ENCODE results near the gene OGT.

Gene OGT

GRCh38 chrX:71541210-71542022 lies 8.5 kb downstream of the OGT start:
- peak overlapping the region; percentile 65 for H3K4me2 ChIP-seq (ENCODE audit: low read length)

GRCh38 chrX:71542411-71542810 lies 9.5 kb downstream of the OGT start:
- peaks cover 10% of the 10 kb centered on the region; the same call in 1 of the 2 replicates for H3F3A ChIP-seq (ENCODE audit: control insufficient read depth, insufficient read depth)
- H3K36me3 ChIP-seq (ENCODE audit: control insufficient read depth, low read length): peaks cover 87% of the 10 kb centered on the region
- TF ChIP-seq CTCF (IDR thresholded peaks at IDR 0.05; ENCODE audit: low read depth, low read length, poor library complexity, severe bottlenecking) (no peak), EZH2phosphoT487 (IDR thresholded peaks at IDR 0.05; ENCODE audit: borderline replicate concordance, low read length) (no peak)
- H3K79me2 ChIP-seq (ENCODE audit: control insufficient read depth, low read length): peaks cover 96% of the 10 kb centered on the region
- H3K4me1 ChIP-seq (ENCODE audit: control insufficient read depth, low read length): peaks cover 50% of the 10 kb centered on the region
- H3K27me3 ChIP-seq (ENCODE audit: control insufficient read depth, low read length): no peaks in the 10 kb centered on the region
- H3K9me2 ChIP-seq (replicated peaks; ENCODE audit: control insufficient read depth, low read length): no peaks in the 10 kb centered on the region
- H3K27ac ChIP-seq (ENCODE audit: low read depth, low read length): no peak overlapping the region
- no peaks in the 10 kb centered on the region for H3K9me3 ChIP-seq (ENCODE audit: control insufficient read depth, insufficient read depth, low read length)
- H4K20me1 ChIP-seq (ENCODE audit: control insufficient read depth, insufficient read depth, low read depth, low read length): peaks cover 18% of the 10 kb centered on the region
- no peak overlapping the region for H3K4me3 ChIP-seq (ENCODE audit: low read length)
- no peak overlapping the region for H3K4me2 ChIP-seq (ENCODE audit: low read length)

More at GRCh38 chrX:71541210-71542022, 8.5 kb downstream of the OGT start:
- H3K4me3 ChIP-seq (ENCODE audit: low read length): peak overlapping the region; percentile 50
- peak overlapping the region; percentile 62 for H3K27ac ChIP-seq (ENCODE audit: low read depth, low read length)
- H3K4me1 ChIP-seq (ENCODE audit: control insufficient read depth, low read length): peaks cover 53% of the 10 kb centered on the region
- H3K36me3 ChIP-seq (ENCODE audit: control insufficient read depth, low read length): peaks cover 82% of the 10 kb centered on the region
- no peaks in the 10 kb centered on the region for H3K9me2 ChIP-seq (replicated peaks; ENCODE audit: control insufficient read depth, low read length)
- H3K9me3 ChIP-seq (ENCODE audit: control insufficient read depth, insufficient read depth, low read length): no peaks in the 10 kb centered on the region
- peaks cover 97% of the 10 kb centered on the region for H3K79me2 ChIP-seq (ENCODE audit: control insufficient read depth, low read length)
- TF ChIP-seq CTCF (IDR thresholded peaks at IDR 0.05; ENCODE audit: low read depth, low read length, poor library complexity, severe bottlenecking): no peak
- no peak for TF ChIP-seq EZH2phosphoT487 (IDR thresholded peaks at IDR 0.05; ENCODE audit: borderline replicate concordance, low read length)
- H3K27me3 ChIP-seq (ENCODE audit: control insufficient read depth, low read length): no peaks in the 10 kb centered on the region
- H4K20me1 ChIP-seq (ENCODE audit: control insufficient read depth, insufficient read depth, low read depth, low read length): peaks cover 18% of the 10 kb centered on the region
- peaks cover 10% of the 10 kb centered on the region; the same call in 1 of the 2 replicates for H3F3A ChIP-seq (ENCODE audit: control insufficient read depth, insufficient read depth)

DNA sequence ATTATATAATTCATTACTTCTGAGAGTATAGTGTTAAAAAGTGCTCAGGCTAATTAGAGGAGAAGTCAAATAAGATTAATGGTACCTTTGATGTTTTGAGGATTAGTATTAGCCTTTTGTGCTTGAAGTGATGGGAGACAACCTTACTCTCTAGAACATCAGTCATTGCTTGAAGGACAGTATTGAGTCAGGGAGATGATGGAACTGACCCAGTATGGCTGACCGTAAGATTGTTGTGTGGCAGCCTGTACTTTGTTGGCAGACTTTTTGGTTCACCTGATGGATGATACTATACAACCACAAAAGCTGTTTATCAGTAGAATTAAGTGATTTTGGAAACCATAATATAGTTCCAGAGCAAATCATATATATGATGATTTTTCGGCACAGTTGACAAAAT lies 9.9 kb downstream of the OGT start:
- H3F3A ChIP-seq (ENCODE audit: control insufficient read depth, insufficient read depth): peaks cover 10% of the 10 kb centered on the region; the same call in 1 of the 2 replicates
- H4K20me1 ChIP-seq (ENCODE audit: control insufficient read depth, insufficient read depth, low read depth, low read length): peaks cover 18% of the 10 kb centered on the region
- H3K4me1 ChIP-seq (ENCODE audit: control insufficient read depth, low read length): peaks cover 47% of the 10 kb centered on the region
- H3K36me3 ChIP-seq (ENCODE audit: control insufficient read depth, low read length): peaks cover 87% of the 10 kb centered on the region
- no peak overlapping the region for H3K4me2 ChIP-seq (ENCODE audit: low read length)
- peaks cover 94% of the 10 kb centered on the region for H3K79me2 ChIP-seq (ENCODE audit: control insufficient read depth, low read length)
- no peak overlapping the region for H3K4me3 ChIP-seq (ENCODE audit: low read length)
- H3K27ac ChIP-seq (ENCODE audit: low read depth, low read length): no peak overlapping the region
- H3K27me3 ChIP-seq (ENCODE audit: control insufficient read depth, low read length): no peaks in the 10 kb centered on the region
- no peak for TF ChIP-seq EZH2phosphoT487 (IDR thresholded peaks at IDR 0.05; ENCODE audit: borderline replicate concordance, low read length)
- no peak for TF ChIP-seq CTCF (IDR thresholded peaks at IDR 0.05; ENCODE audit: low read depth, low read length, poor library complexity, severe bottlenecking)
- no peaks in the 10 kb centered on the region for H3K9me2 ChIP-seq (replicated peaks; ENCODE audit: control insufficient read depth, low read length)
- no peaks in the 10 kb centered on the region for H3K9me3 ChIP-seq (ENCODE audit: control insufficient read depth, insufficient read depth, low read length)

All from DOHH2 (cell line).